Transverse colon (tissue), 4 donors: ENCODE data around the gene KLHL17.

ENCODE experiments used
- POLR2A ChIP-seq: fragments of 450-650 bp; IDR thresholded peaks from one replicate; pipeline ENCODE4 v1.6.1; 2016; ENCODE audit warnings: antibody characterized with exemption, mild to moderate bottlenecking, moderate library complexity
- POLR2AphosphoS5 ChIP-seq, 3 donors: sonication (generic); formaldehyde crosslinking; IDR thresholded peaks; one replicate each; pipeline ENCODE4 v1.6.1; 2016; ENCODE audit warnings: antibody characterized with exemption in 3 of 3
- TF ChIP-seq, protein P1 (sequence below), 5 experiments: fragments of 200-600 bp in 3 of 5; fragments of 450-650 bp in 2 of 5; sonication (generic) in 3 of 5; IDR thresholded peaks; 1 replicate in 2 of 5; 2 replicates in 3 of 5; pipeline ENCODE4 v1.5.1; 2016 to 2017; ENCODE audit warnings: antibody characterized with exemption in 5 of 5, inconsistent platforms in 3 of 5, mild to moderate bottlenecking in 2 of 5, moderate library complexity in 1 of 5

DNA sequence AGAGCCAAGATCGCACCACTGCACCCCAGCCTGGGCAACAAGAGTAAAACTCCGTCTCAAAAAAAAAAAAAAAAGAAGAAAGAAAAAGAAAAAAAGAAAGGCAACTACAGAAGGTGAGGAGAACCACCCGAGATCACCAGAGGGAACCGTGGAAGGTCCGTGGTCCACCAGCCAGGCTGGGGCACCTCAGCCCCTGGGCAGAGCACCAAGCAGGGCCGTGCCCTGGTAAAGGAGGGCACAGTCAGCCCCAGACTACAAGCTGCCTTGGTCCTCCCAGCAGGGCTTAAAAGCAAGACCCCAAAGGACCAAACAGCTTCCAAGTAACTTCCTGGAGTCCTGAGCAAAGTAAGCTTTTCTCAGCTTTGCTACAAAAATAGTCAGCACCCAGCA lies 45.5 kb upstream of the KLHL17 start:
- TF ChIP-seq POLR2AphosphoS5 (IDR thresholded peaks at IDR 0.05), result no peak
- TF ChIP-seq, protein P1, sequence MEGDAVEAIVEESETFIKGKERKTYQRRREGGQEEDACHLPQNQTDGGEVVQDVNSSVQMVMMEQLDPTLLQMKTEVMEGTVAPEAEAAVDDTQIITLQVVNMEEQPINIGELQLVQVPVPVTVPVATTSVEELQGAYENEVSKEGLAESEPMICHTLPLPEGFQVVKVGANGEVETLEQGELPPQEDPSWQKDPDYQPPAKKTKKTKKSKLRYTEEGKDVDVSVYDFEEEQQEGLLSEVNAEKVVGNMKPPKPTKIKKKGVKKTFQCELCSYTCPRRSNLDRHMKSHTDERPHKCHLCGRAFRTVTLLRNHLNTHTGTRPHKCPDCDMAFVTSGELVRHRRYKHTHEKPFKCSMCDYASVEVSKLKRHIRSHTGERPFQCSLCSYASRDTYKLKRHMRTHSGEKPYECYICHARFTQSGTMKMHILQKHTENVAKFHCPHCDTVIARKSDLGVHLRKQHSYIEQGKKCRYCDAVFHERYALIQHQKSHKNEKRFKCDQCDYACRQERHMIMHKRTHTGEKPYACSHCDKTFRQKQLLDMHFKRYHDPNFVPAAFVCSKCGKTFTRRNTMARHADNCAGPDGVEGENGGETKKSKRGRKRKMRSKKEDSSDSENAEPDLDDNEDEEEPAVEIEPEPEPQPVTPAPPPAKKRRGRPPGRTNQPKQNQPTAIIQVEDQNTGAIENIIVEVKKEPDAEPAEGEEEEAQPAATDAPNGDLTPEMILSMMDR (IDR thresholded peaks at IDR 0.05), result no peak
- TF ChIP-seq POLR2A, result no peak
